Esophagus muscularis mucosa (tissue), 3 donors: Measurements from ENCODE around the gene THBS1.

Experiments
- CTCF ChIP-seq, 3 experiments: fragments of 200-600 bp in 2 of 3; fragments of 450-650 bp in 1 of 3; sonication (generic) in 2 of 3; IDR thresholded peaks; one replicate each; pipeline ENCODE4 v1.5.1; 2017 to 2019; ENCODE audit warnings: antibody characterized with exemption in 3 of 3, mild to moderate bottlenecking in 2 of 3, moderate library complexity in 1 of 3
- EP300 ChIP-seq: sonication (generic); formaldehyde crosslinking; IDR thresholded peaks from one replicate; pipeline ENCODE4 v1.6.1; 2017; ENCODE audit warnings: antibody characterized with exemption

- TF ChIP-seq CTCF (IDR thresholded peaks at IDR 0.05) (no peak), EP300 (no peak)
Measured at GRCh38 chr15:39646425-39646824, 65.5 kb downstream of the THBS1 start.
